H1 (cell line): ENCODE data around the gene DPF3. TPM values are rescaled to one million over a fixed set of nuclear protein-coding genes. Genes with fewer than 3 reads are reported as not detected.

Experiments used
- CTCF ChIA-PET: fragments of 300-600 bp; sonication (Branson Sonifier 250); formaldehyde crosslinking; loops from one replicate; lab custom pipeline; 2021; ENCODE audit not compliant: partially characterized antibody; lab: Charles Lee
- POLR2A ChIA-PET: fragments of 300-600 bp; sonication (Branson Sonifier 250); formaldehyde crosslinking; loops from one replicate; lab custom pipeline; 2021; ENCODE audit warnings: inconsistent platforms; ENCODE audit not compliant: partially characterized antibody; lab: Charles Lee
- DNase-seq, 2 experiments: peaks; one replicate each; pipeline versions ENCODE4 v3.0.0 to v3.0.0-alpha.2; 2010 to 2022; ENCODE audit warnings: low spot score in 2 of 2, low read depth in 1 of 2, mixed read lengths in 1 of 2
- FAIRE-seq: peaks from 2 replicates; lab custom pipeline; 2011; peaks lifted over from hg19 to GRCh38; lab: Jason Lieb, UNC
- H2AFZ ChIP-seq: 2 replicates; pipeline ENCODE4 v1.8.1; 2012; ENCODE audit warnings: low read length, inconsistent platforms
- H2AK5ac ChIP-seq: 2 replicates; pipeline ENCODE4 v1.6.1; 2013; ENCODE audit warnings: low read depth, low read length
- H2BK120ac ChIP-seq: replicated peaks from 2 replicates; pipeline ENCODE3; 2013; ENCODE audit warnings: low read depth, low read length, inconsistent platforms
- H2BK12ac ChIP-seq: 2 replicates; pipeline ENCODE4 v1.6.1; 2013; ENCODE audit warnings: low read depth, low read length
- H2BK15ac ChIP-seq: 2 replicates; pipeline ENCODE4 v1.6.1; 2013; ENCODE audit warnings: low read length
- H2BK20ac ChIP-seq: 2 replicates; pipeline ENCODE4 v1.6.1; 2013; ENCODE audit warnings: low read length
- H2BK5ac ChIP-seq: 2 replicates; pipeline ENCODE4 v1.6.1; 2013; ENCODE audit warnings: low read depth, low read length
- H3K14ac ChIP-seq: 2 replicates; pipeline ENCODE4 v1.6.1; 2013; ENCODE audit warnings: inconsistent platforms; ENCODE audit not compliant: insufficient read length
- H3K18ac ChIP-seq: 2 replicates; pipeline ENCODE4 v1.6.1; 2013; ENCODE audit warnings: low read length; ENCODE audit errors: extremely low read depth
- H3K23ac ChIP-seq: 2 replicates; pipeline ENCODE4 v1.6.1; 2013; ENCODE audit warnings: inconsistent platforms; ENCODE audit not compliant: insufficient read length
- H3K23me2 ChIP-seq: 2 replicates; pipeline ENCODE4 v1.6.1; 2013; ENCODE audit warnings: low read depth, low read length
- H3K27ac ChIP-seq: 2 replicates; pipeline ENCODE4 v1.6.1; 2011; ENCODE audit warnings: low read depth, low read length, inconsistent platforms
- H3K27me3 ChIP-seq, 4 experiments: replicated peaks in 1 of 4; 1 replicate in 1 of 4; 2 replicates in 3 of 4; pipeline versions ENCODE4 v1.6.1 to v1.8.1; 2011 to 2013; ENCODE audit warnings: low read length in 3 of 4, mild to moderate bottlenecking in 3 of 4, inconsistent platforms in 2 of 4, mixed read lengths in 2 of 4, moderate library complexity in 1 of 4; ENCODE audit not compliant: control insufficient read depth in 3 of 4, insufficient read depth in 3 of 4; ENCODE audit errors: extremely low read depth in 1 of 4
- H3K36me3 ChIP-seq, 4 experiments: 2 replicates each; pipeline versions ENCODE4 v1.6.1 to v1.8.1; 2011 to 2013; ENCODE audit warnings: mild to moderate bottlenecking in 4 of 4, low read length in 3 of 4, moderate library complexity in 2 of 4, control low read depth in 1 of 4, inconsistent platforms in 1 of 4; ENCODE audit not compliant: insufficient read depth in 4 of 4, control insufficient read depth in 2 of 4
- H3K4ac ChIP-seq: replicated peaks from 2 replicates; pipeline ENCODE3; 2013; ENCODE audit warnings: low read length, low read depth, mixed read lengths, inconsistent platforms; ENCODE audit not compliant: insufficient read length
- H3K4me1 ChIP-seq, 4 experiments: replicated peaks in 1 of 4; 1 replicate in 1 of 4; 2 replicates in 3 of 4; pipeline versions ENCODE4 v1.6.1 to v1.8.1; 2011 to 2013; ENCODE audit warnings: low read length in 3 of 4, inconsistent platforms in 2 of 4, mixed read lengths in 1 of 4; ENCODE audit not compliant: insufficient read depth in 4 of 4, control insufficient read depth in 3 of 4
- H3K4me2 ChIP-seq, 2 experiments: 2 replicates each; pipeline versions ENCODE4 v1.6.1 to v1.8.1; 2011 to 2013; ENCODE audit warnings: low read depth in 2 of 2, low read length in 2 of 2, control low read depth in 1 of 2, inconsistent platforms in 1 of 2, mild to moderate bottlenecking in 1 of 2; ENCODE audit not compliant: insufficient read depth in 1 of 2
- H3K4me3 ChIP-seq, 4 experiments: fragments of 200-600, 300-600 bp in 1 of 4; sonication (generic), shearing (Covaris generic), sonication (Bioruptor Twin) in 1 of 4; 2 replicates each; pipeline versions ENCODE4 v1.5.1 to v1.8.1; 2011 to 2016; ENCODE audit warnings: low read length in 4 of 4, low read depth in 3 of 4, control low read depth in 2 of 4, inconsistent platforms in 2 of 4, mild to moderate bottlenecking in 2 of 4, mixed read lengths in 1 of 4, moderate library complexity in 1 of 4; ENCODE audit not compliant: insufficient read depth in 2 of 4; ENCODE audit errors: extremely low read depth in 1 of 4
- H3K56ac ChIP-seq: replicated peaks from 2 replicates; pipeline ENCODE3; 2013; ENCODE audit warnings: low read depth, mild to moderate bottlenecking, mixed read lengths, low read length, inconsistent platforms; ENCODE audit not compliant: insufficient read length
- H3K79me1 ChIP-seq: 2 replicates; pipeline ENCODE4 v1.6.1; 2013; ENCODE audit warnings: low read depth, low read length, control low read depth
- H3K79me2 ChIP-seq, 2 experiments: 2 replicates each; pipeline versions ENCODE4 v1.6.1 to v1.8.1; 2012 to 2013; ENCODE audit warnings: low read length in 2 of 2, mild to moderate bottlenecking in 2 of 2, inconsistent platforms in 1 of 2; ENCODE audit not compliant: insufficient read depth in 2 of 2, control insufficient read depth in 1 of 2
- H3K9ac ChIP-seq, 4 experiments: replicated peaks in 1 of 4; 1 replicate in 1 of 4; 2 replicates in 3 of 4; pipeline versions ENCODE4 v1.6.1 to v1.8.1; 2011 to 2013; ENCODE audit warnings: low read depth in 3 of 4, low read length in 3 of 4, control low read depth in 2 of 4, mild to moderate bottlenecking in 2 of 4, moderate library complexity in 2 of 4, inconsistent platforms in 1 of 4; ENCODE audit errors: extremely low read depth in 1 of 4
- H3K9me3 ChIP-seq, 2 experiments: 2 replicates each; pipeline versions ENCODE4 v1.6.1 to v1.8.1; 2012 to 2013; ENCODE audit warnings: mild to moderate bottlenecking in 2 of 2, moderate library complexity in 2 of 2, control low read depth in 1 of 2, inconsistent platforms in 1 of 2, low read depth in 1 of 2, low read length in 1 of 2, mixed read lengths in 1 of 2; ENCODE audit not compliant: insufficient read depth in 2 of 2
- H4K20me1 ChIP-seq, 2 experiments: replicated peaks in 1 of 2; 2 replicates each; pipeline versions ENCODE3 to v1.8.1; 2011 to 2013; ENCODE audit warnings: inconsistent platforms in 2 of 2, low read length in 2 of 2, mild to moderate bottlenecking in 1 of 2; ENCODE audit not compliant: insufficient read depth in 2 of 2, control insufficient read depth in 1 of 2
- H4K5ac ChIP-seq: 2 replicates; pipeline ENCODE4 v1.6.1; 2013; ENCODE audit warnings: low read length, low read depth, mixed read lengths, inconsistent platforms; ENCODE audit not compliant: insufficient read length
- H4K8ac ChIP-seq: 2 replicates; pipeline ENCODE4 v1.8.0; 2013; ENCODE audit warnings: mild to moderate bottlenecking, moderate library complexity, low read length, inconsistent platforms; ENCODE audit not compliant: insufficient read depth; ENCODE audit errors: extremely low read depth
- H4K91ac ChIP-seq: replicated peaks from 2 replicates; pipeline ENCODE3; 2013; ENCODE audit warnings: low read length, mixed read lengths, inconsistent platforms; ENCODE audit not compliant: insufficient read length
- HDAC2 ChIP-seq, 2 experiments: fragments of 300-600 bp in 1 of 2; sonication (generic) in 1 of 2; IDR thresholded peaks; 2 replicates each; pipeline ENCODE4 v1.6.1; 2011 to 2012; ENCODE audit warnings: low read depth in 2 of 2, low read length in 2 of 2, mild to moderate bottlenecking in 2 of 2, moderate library complexity in 2 of 2, borderline replicate concordance in 1 of 2, inconsistent platforms in 1 of 2
- JUN ChIP-seq: IDR thresholded peaks from 2 replicates; pipeline ENCODE4 v1.6.1; 2011; ENCODE audit warnings: low read depth, mild to moderate bottlenecking, improper control_type of control experiment, low read length
- PHF8 ChIP-seq: fragments of 200-600 bp; sonication (generic); conservative IDR thresholded peaks from 2 replicates; pipeline ENCODE4 v1.7.1; 2012; ENCODE audit warnings: low read depth, mild to moderate bottlenecking, inconsistent platforms, low read length, moderate library complexity
- RFX5 ChIP-seq: IDR thresholded peaks from 2 replicates; pipeline ENCODE4 v1.6.1; 2011; ENCODE audit warnings: low read depth, low read length, improper control_type of control experiment, borderline replicate concordance
- RNF2 ChIP-seq: fragments of 200-900, 300-1000 bp; sonication (generic); IDR thresholded peaks from 2 replicates; pipeline ENCODE4 v1.7.1; 2016; ENCODE audit warnings: borderline replicate concordance, low read depth, mild to moderate bottlenecking, antibody characterized with exemption, low read length; ENCODE audit not compliant: poor library complexity, severe bottlenecking; ENCODE audit errors: missing control alignments
- SAP30 ChIP-seq: fragments of 300-600 bp; sonication (generic); IDR thresholded peaks from 2 replicates; pipeline ENCODE4 v1.7.1; 2012; ENCODE audit warnings: low read length, moderate library complexity, mild to moderate bottlenecking, inconsistent platforms; ENCODE audit not compliant: insufficient read depth, insufficient replicate concordance
- SIX5 ChIP-seq: IDR thresholded peaks from 2 replicates; pipeline ENCODE4 v1.6.1; 2011; ENCODE audit warnings: mild to moderate bottlenecking, low read depth, low read length
- polyA plus RNA-seq, 7 experiments: library from polyadenylated mRNA; depleted of rRNA in 3 of 7; stranded (reverse) in 5 of 7; unstranded in 2 of 7; fragments of >200 nt in 5 of 7; fragments of 200-250 nt in 2 of 7; gene quantifications; 1 replicate in 5 of 7; 2 replicates in 1 of 7; 4 replicates in 1 of 7; pipeline versions ENCODE4 v1.2.1 to v1.2.3, GENCODE V29; 2011 to 2013; ENCODE audit warnings: missing spikeins in 2 of 7, mixed read lengths in 2 of 7
- total RNA-seq: library from RNA; stranded (reverse); fragmentation: NEBNext Ultra II Directional; extraction: Animal tissue kit (Norgen Biotek cat#: 25700); gene quantifications from 2 replicates; pipeline ENCODE4 v1.2.1, GENCODE V29; 2021
- TF ChIP-seq, protein P1 (sequence below): IDR thresholded peaks from 2 replicates; pipeline ENCODE4 v1.6.1; 2011; ENCODE audit warnings: low read length, improper control_type of control experiment

Gene DPF3
- total and polyA plus RNA-seq, 2 of the 8 experiments (the other 6 are each of a cell fraction or from before 2014, with no cell fraction given), result 0.19 TPM; not detected in 1

- Histone ChIP-seq H3K79me1 (no peaks in the 10 kb centered on the region), H4K8ac (no peak overlapping the region), H3K14ac (no peak overlapping the region), H3K18ac (no peak overlapping the region), H3K23ac (no peak overlapping the region), H3K27ac (no peak overlapping the region), H2AK5ac (no peak overlapping the region), H2BK5ac (no peak overlapping the region), H2BK120ac (no peak overlapping the region), H3K9ac (no peak overlapping the region), H3K4me1 (peaks cover 0 to 2% (median 0%) of the 10 kb centered on the region in 4 experiments; a peak in 1 of 7 replicates), H4K5ac (no peak overlapping the region), H3K4me3 (no peak overlapping the region), H3K4ac (no peak overlapping the region), H2BK15ac (no peak overlapping the region), H3K56ac (no peak overlapping the region), H3K27me3 (no peaks in the 10 kb centered on the region), H3K23me2 (no peaks in the 10 kb centered on the region), H2AFZ (no peak overlapping the region), H4K91ac (no peak overlapping the region), H2BK20ac (no peak overlapping the region), H3K9me3 (no peaks in the 10 kb centered on the region), H3K79me2 (no peaks in the 10 kb centered on the region), H3K36me3 (no peaks in the 10 kb centered on the region), H2BK12ac (no peak overlapping the region), H4K20me1 (no peaks in the 10 kb centered on the region), H3K4me2 (no peak overlapping the region)
- TF ChIP-seq SIX5 (no peak), PHF8 (no peak), RFX5 (no peak), SAP30 (no peak), RNF2 (no peak), JUN (no peak), HDAC2 (IDR thresholded peaks at IDR 0.05; ENCODE audit: borderline replicate concordance in 1 of 2, low read depth in 2 of 2, low read length in 2 of 2) (no peak)
- TF ChIP-seq, protein P1, sequence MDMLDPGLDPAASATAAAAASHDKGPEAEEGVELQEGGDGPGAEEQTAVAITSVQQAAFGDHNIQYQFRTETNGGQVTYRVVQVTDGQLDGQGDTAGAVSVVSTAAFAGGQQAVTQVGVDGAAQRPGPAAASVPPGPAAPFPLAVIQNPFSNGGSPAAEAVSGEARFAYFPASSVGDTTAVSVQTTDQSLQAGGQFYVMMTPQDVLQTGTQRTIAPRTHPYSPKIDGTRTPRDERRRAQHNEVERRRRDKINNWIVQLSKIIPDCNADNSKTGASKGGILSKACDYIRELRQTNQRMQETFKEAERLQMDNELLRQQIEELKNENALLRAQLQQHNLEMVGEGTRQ, result no peak
- FAIRE-seq (no peak), DNase-seq (no peak)
- CTCF ChIA-PET, result interaction anchor here (1.5 kb wide), 1 partner anchor 277 kb away, joined by 6 read pairs; no protein-coding TSS in a partner anchor
- POLR2A ChIA-PET, result no interaction called here
Measured at GRCh38 chr14:72673179-72673578, 220.7 kb downstream of the DPF3 start.
